HG03175 (cell line): ENCODE data around the gene PTPRM.

ENCODE experiments used
- ATAC-seq: cut with Tn5 transposase; IDR thresholded peaks from one replicate; pipeline ENCODE4 v1.9.1; 2021; ENCODE audit warnings: mild to moderate bottlenecking, moderate library complexity; ENCODE audit not compliant: unreplicated experiment

The PTPRM gene

DNA sequence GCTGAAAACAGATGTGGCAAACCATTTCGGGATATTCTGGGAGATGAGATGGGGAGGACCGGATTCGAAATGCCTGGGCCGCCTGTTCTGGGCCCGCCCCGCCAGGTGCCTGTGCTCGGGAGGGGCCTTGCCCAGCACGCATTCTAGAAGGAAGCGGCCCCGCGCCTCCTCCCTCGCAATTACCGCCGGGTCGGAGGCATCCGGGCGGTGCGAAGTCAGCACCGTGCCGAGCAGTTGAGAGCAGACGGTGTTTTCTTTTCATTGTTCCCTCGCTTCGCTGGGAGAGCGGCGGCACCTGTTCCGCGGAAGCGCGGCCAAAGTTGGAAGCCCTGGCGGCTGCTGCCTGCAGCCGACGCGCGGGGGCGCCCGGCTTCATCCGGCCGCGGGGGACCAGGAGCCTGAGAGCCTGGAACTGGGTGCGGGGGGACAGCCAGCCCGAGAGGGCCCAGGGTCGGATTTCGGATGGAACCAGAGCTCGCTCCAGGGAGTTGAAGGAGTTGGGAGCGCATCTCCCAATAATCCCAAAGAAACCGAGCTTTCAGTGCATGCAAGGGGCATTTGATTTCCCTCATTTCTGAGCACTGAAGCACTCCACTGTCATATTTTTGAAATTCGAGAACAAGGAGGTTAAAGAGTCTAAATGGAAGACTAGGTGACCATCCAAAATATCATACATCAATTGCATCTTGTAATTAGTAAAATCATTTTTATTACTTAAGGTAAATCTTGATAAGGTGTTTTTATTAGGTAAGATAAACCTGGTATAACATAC, 800.3 kb downstream of the PTPRM start:
- peak; percentile 41 for ATAC-seq

GRCh38 chr18:8368512-8369217, 801.5 kb downstream of the PTPRM start:
- no peak for ATAC-seq

- no peak for ATAC-seq
Observed at GRCh38 chr18:8373486-8373885, 806.4 kb downstream of the PTPRM start.

DNA sequence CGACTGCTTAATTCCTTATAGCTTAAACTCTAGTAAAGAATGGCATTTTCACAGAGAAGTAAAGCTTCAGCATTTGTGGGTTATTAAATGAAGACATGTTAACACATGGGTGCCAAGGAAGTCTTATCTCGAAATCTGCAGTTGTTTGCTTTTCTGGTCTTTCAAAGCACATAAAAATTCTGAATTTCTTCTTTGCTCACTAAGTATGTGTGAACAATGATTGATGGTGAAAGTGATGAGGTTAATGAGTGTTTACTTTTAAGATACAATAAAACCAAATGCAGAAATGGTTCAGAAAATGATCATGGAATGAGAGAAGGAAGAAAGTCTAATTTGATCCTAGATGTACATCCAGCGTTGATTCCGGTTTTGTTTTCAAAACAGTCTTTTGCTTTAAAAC, 807.6 kb downstream of the PTPRM start:
- ATAC-seq, result no peak

- ATAC-seq, result no peak
Observed at GRCh38 chr18:8375249-8375648, 808.1 kb downstream of the PTPRM start.

DNA sequence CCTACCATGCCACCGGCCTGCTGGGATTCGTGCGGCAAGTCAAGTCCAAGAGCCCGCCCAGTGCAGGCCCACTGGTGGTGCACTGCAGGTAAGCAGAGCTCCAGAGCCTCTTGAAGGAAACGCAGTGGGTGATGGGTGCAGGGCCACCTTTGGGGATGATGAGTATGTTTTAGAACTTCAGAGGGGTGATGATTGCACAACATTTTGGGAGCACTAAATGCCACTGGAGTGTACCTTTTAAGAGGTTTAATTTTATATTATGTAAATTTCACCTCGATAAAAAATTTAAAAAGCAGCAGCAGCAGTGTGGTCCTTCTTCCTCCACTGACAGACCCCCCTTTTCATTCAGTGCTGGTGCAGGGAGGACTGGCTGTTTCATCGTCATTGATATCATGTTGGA, 809.0 kb downstream of the PTPRM start:
- no peak for ATAC-seq

DNA sequence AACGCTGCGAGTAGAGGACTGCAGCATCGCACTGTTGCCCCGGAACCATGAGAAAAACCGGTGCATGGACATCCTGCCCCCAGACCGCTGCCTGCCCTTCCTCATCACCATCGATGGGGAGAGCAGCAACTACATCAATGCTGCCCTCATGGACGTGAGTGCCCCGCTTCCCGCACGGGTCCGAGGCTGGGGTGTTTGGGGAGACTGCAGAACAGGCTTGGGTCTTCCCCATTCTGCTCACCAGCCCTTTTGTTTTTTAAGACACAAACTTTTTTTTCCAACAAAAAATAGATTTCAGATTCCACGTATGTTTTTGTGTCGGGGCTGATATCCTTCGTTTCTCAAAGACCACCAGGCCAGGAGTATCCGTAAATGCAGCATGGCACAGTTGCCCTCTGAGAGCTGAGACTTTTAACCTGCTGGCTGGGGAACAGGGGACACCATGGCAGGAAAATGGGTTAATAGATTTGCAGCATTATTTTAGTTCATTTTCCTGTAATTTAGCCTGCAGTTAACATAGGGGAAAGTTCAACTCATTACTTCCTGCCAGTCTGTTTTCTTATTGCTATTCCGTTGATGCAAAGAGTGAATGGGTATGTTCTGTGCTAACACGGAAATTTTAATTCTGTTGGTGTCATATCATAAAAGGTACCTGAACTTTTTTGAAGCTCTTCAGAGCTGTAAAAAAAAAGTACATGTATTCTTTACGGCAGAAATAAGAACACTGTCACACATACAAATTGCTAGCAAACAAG, 812.2 kb downstream of the PTPRM start:
- no peak for ATAC-seq

GRCh38 chr18:8380006-8380405, 812.9 kb downstream of the PTPRM start:
- ATAC-seq, result no peak

GRCh38 chr18:8380926-8381325, 813.8 kb downstream of the PTPRM start:
- no peak for ATAC-seq

GRCh38 chr18:8381821-8382459, 814.8 kb downstream of the PTPRM start:
- no peak for ATAC-seq

DNA sequence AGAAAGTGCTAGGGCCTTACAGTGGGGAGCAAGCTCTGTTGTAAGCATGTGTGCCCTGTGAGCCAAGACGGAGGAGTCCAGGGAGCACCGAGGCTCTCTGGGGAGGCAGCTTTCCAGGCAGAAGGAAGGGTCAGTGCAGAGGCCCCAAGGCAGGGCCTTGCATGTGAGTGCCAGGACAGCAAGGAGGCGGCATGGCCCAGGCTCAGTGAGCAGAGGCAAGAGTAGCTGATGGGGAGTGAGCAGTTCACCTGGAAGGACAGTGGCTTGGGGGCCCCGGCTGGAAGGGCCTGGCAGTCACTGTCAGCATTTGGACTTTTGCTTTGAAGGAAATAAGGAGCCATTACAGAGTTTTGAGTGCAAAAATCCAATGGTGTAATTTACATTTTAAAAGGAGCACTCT, 818.3 kb downstream of the PTPRM start:
- ATAC-seq, result no peak

GRCh38 chr18:8386669-8387380, 819.7 kb downstream of the PTPRM start:
- no peak for ATAC-seq

- ATAC-seq, result peak; percentile 47
Observed at GRCh38 chr18:8389391-8390340, 822.5 kb downstream of the PTPRM start.

- ATAC-seq, result no peak
Observed at GRCh38 chr18:8391068-8391467, 824.0 kb downstream of the PTPRM start.

- ATAC-seq, result no peak
Observed at GRCh38 chr18:8396254-8396653, 829.1 kb downstream of the PTPRM start.

DNA sequence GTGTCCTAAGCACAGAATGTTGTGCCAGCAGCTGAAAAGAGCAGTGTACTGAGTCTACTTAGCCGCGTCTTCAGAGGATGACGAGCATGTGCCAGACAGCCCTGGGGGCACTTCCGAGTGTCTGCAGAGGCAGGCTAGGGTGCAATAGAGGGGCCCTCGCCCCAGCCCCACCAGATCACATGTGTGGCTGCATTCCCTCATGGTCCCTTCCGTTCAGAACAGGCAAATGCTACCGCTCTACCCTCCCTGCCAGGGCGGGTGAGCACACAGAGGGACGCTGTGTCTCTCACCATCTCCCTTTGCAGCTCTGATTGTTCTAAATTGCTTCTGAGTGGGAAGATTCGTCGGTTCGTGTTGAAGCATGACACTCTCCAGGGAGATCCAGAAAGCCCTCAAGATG, 829.9 kb downstream of the PTPRM start:
- no peak for ATAC-seq

DNA sequence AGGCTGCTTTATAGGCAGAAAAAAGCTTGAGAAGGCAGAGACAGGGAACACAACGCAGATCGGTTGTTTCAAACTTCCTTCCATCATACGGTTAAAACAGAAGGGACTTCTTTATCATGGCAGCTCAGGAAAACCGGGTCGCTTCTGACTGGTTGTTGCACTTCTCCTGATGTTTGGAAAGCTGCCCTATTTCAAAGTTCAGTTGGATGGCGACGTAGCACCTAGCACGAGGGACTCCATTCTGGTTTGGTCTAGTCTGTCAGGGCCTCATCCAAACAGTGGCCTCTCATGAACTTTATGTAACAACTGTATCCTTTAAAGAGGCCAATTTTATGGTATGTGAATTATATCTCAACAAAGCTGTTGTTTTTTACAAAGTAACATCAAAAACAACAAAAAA, 832.0 kb downstream of the PTPRM start:
- ATAC-seq, result no peak

DNA sequence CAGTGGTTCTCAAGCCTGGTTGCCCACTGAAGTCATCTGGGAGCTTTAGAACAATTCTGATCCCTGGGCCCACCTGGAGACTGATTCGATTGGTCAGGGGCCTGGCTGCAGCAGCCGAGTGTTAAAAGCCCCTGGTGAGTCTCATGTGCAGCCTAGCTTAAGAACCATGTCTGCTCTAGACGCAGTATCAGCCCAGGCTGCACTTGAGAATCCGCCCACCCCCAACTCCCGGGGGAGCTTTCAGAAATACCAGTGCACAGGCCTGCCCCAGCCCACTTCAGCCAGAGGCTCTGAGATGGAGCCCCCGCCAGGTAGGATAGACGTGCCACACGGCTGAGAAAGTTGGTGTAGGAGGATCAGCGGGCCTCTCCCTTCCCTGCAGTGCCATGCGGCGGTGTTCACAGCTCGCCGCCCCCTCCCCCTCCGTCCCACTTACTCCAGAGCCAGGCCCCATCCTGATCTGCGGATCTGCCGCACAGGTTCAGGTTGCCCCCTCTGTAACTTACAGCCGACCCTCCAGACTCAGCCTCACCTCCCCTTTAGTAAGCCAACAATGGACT, 833.2 kb downstream of the PTPRM start:
- no peak for ATAC-seq

DNA sequence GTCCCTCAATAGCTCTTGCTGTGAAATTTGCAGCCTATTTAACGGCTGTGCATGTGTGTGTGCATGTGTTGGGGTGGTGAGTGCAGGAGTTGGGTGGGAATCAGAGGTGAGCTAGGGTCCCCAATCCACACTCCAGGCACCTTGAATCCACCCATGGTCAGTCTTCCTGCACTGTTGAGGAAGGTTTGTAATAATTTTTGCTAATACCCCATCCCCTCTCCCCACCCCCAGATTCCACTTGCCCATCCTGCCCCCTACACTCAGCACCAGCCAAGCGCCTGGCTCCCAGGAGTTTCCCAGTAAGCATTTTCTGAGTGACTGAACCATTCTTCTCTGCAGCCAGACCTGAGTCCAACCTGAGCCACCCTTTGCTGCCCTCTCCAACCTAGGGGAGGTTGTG, 833.7 kb downstream of the PTPRM start:
- ATAC-seq, result no peak
